OCI-LY3 (cell line): ENCODE measurements around the gene SLC25A42.

ENCODE experiments used
- EZH2phosphoT487 ChIP-seq: fragments of 200-600 bp; shearing (Covaris generic); IDR thresholded peaks from 2 replicates; pipeline ENCODE4 v1.6.1; 2018; ENCODE audit warnings: antibody characterized with exemption, mixed run types, low read depth
- TF ChIP-seq, protein P1 (sequence below): fragments of 200-600, 300-600 bp; sonication (generic); IDR thresholded peaks from 2 replicates; pipeline ENCODE4 v1.5.1; 2014; ENCODE audit warnings: antibody characterized with exemption, low read length, low read depth

DNA sequence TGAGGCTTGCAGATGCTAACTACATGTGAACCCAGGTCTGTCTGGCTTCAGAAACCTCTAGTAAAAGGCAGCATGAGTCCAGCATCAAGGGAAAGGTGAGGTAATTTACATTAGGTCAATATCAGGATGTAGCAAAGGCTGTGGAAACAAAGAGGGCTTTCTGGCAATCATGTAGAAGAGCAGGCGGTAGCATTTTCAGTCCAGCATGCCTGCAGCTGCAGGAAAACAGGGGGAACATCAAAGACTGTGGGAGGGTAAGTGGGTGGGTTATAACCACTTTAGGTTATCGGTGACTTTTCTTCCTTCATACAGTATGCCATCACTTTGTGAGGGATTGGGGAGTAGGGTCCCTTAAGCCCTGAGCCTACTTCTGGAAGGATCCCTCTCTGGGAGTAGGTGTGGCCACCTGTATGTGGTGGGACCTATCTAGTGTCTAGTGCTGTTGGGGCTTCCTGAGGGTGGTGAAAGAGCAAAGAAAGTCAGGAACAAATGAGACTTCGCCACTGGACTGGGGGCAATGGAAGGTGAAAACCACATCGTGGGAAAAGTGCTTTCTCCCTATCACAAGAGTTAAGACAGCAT lies 41.3 kb upstream of the SLC25A42 start:
- TF ChIP-seq, protein P1, sequence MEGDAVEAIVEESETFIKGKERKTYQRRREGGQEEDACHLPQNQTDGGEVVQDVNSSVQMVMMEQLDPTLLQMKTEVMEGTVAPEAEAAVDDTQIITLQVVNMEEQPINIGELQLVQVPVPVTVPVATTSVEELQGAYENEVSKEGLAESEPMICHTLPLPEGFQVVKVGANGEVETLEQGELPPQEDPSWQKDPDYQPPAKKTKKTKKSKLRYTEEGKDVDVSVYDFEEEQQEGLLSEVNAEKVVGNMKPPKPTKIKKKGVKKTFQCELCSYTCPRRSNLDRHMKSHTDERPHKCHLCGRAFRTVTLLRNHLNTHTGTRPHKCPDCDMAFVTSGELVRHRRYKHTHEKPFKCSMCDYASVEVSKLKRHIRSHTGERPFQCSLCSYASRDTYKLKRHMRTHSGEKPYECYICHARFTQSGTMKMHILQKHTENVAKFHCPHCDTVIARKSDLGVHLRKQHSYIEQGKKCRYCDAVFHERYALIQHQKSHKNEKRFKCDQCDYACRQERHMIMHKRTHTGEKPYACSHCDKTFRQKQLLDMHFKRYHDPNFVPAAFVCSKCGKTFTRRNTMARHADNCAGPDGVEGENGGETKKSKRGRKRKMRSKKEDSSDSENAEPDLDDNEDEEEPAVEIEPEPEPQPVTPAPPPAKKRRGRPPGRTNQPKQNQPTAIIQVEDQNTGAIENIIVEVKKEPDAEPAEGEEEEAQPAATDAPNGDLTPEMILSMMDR: no peak
- no peak for TF ChIP-seq EZH2phosphoT487
